NT2/D1 (cell line): ENCODE data around the gene ICA1.

ENCODE experiments used
- SUZ12 ChIP-seq: IDR thresholded peaks from 2 replicates; pipeline ENCODE4 v1.6.1; 2011; ENCODE audit not compliant: insufficient read length, insufficient read depth; ENCODE audit errors: extremely low read depth
- YY1 ChIP-seq: IDR thresholded peaks from 2 replicates; pipeline ENCODE4 v1.6.1; 2011; ENCODE audit not compliant: insufficient read length, insufficient read depth
- ZNF274 ChIP-seq: IDR thresholded peaks from 2 replicates; pipeline ENCODE4 v1.6.1; 2011; ENCODE audit warnings: mild to moderate bottlenecking, low read depth, low read length

DNA sequence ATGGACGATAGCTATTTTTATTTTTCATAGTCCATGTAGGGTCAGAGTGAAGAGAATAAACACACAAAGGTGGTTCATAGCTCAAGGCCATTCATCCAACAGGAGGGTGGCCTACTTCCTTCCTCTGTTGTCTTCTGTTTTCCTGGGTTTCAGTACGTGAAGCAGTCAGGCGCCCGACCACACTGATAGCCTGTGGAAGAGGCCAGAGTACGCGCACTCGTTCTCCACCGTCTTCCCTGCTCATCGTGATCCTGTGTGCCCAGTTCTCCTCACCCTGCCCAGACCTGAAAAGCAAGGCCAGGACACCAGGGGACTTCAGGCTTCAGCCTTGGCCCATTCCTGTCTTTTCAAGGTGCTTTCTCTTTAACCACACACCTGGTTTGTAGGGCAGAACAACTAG lies 158.7 kb downstream of the ICA1 start:
- TF ChIP-seq SUZ12 (no peak), ZNF274 (no peak), YY1 (no peak)
